ENCODE results near the gene RHOG.

The RHOG gene

GRCh38 chr11:3825473-3826154, 15.1 kb downstream of the RHOG start:
- Histone ChIP-seq H3K4ac (ENCODE audit: low read depth, low read length) (no peak overlapping the region), H3K27me3 (ENCODE audit: insufficient read depth, low read length, poor library complexity) (no peaks in the 10 kb centered on the region), H4K5ac (ENCODE audit: low read length) (no peak overlapping the region), H3K4me3 (ENCODE audit: low read length) (no peak overlapping the region), H3K9ac (ENCODE audit: low read length) (no peak overlapping the region), H3K23ac (ENCODE audit: low read length) (peak overlapping the region; percentile 1), H2AK5ac (ENCODE audit: low read length) (no peak overlapping the region), H4K8ac (ENCODE audit: low read depth, low read length) (no peak overlapping the region), H3K27ac (ENCODE audit: low read depth, low read length) (no peak overlapping the region), H2BK5ac (ENCODE audit: low read length) (no peak overlapping the region), H3K4me1 (ENCODE audit: control insufficient read depth, low read depth, low read length) (peaks cover 4% of the 10 kb centered on the region), H3K36me3 (ENCODE audit: control insufficient read depth, insufficient read depth, low read length) (peaks cover 10% of the 10 kb centered on the region), H2BK120ac (ENCODE audit: low read depth, low read length) (no peak overlapping the region), H3K4me2 (ENCODE audit: low read length) (no peak overlapping the region), H3K79me2 (ENCODE audit: control insufficient read depth, insufficient read depth, low read length) (no peaks in the 10 kb centered on the region), H3K56ac (ENCODE audit: low read length) (peak overlapping the region; percentile 9), H3K79me1 (ENCODE audit: low read length) (no peaks in the 10 kb centered on the region), H3K18ac (ENCODE audit: low read length) (no peak overlapping the region), H2BK15ac (replicated peaks; ENCODE audit: low read depth) (no peak overlapping the region)
- DNase-seq, result no peak
- WGBS (ENCODE audit: extremely low coverage, insufficient coverage, low lambda C conversion rate), result no CpG with 5 or more reads among the region's 8 CpGs

DNA sequence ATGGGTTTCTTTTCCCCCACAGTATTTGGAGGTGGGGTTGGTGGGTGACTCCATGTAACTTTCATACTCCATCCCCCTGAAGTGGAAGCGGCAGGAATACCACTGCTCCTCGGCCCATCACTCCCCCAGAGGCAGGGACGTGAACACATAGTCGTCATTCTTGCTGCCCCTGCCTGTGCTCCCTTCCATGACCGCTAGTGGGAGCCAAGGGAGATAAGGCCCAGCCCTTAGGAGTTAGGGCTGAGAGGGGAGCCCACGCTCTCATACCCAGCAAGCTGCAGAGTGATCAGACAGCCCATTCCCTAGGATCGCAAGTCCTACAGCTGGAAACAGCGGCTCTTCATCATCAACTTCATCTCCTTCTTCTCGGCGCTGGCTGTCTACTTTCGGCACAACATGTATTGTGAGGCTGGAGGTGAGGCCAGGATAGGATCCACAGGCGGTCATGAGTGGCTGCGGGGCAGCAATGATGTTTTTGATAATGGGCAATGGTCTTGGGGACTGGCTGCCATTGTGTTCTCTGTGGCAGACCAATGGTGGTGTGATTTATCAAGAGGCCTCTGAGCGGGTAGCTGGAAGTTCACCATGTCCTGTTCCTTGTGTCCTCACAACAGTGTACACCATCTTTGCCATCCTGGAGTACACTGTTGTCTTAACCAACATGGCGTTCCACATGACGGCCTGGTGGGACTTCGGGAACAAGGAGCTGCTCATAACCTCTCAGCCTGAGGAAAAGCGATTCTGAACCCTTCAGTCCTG, 15.9 kb downstream of the RHOG start:
- no peak overlapping the region for H3K4me2 ChIP-seq (ENCODE audit: low read length)
- H4K8ac ChIP-seq (ENCODE audit: low read depth, low read length), result no peak overlapping the region
- peaks cover 10% of the 10 kb centered on the region for H3K36me3 ChIP-seq (ENCODE audit: control insufficient read depth, insufficient read depth, low read length)
- no peak overlapping the region for H3K9ac ChIP-seq (ENCODE audit: low read length)
- no peaks in the 10 kb centered on the region for H3K79me1 ChIP-seq (ENCODE audit: low read length)
- no peaks in the 10 kb centered on the region for H3K27me3 ChIP-seq (ENCODE audit: insufficient read depth, low read length, poor library complexity)
- H3K4me1 ChIP-seq (ENCODE audit: control insufficient read depth, low read depth, low read length), result peaks cover 4% of the 10 kb centered on the region
- peak overlapping the region; percentile 1 for H3K23ac ChIP-seq (ENCODE audit: low read length)
- H3K56ac ChIP-seq (ENCODE audit: low read length), result peak overlapping the region; percentile 57
- no peak overlapping the region for H3K4me3 ChIP-seq (ENCODE audit: low read length)
- no peak overlapping the region for H2BK15ac ChIP-seq (replicated peaks; ENCODE audit: low read depth)
- H3K27ac ChIP-seq (ENCODE audit: low read depth, low read length), result no peak overlapping the region
- H2BK120ac ChIP-seq (ENCODE audit: low read depth, low read length), result no peak overlapping the region
- H3K18ac ChIP-seq (ENCODE audit: low read length), result no peak overlapping the region
- no peak overlapping the region for H2AK5ac ChIP-seq (ENCODE audit: low read length)
- no peak overlapping the region for H4K5ac ChIP-seq (ENCODE audit: low read length)
- peak; percentile 95 for DNase-seq
- no CpG with 5 or more reads among the region's 18 CpGs for WGBS (ENCODE audit: extremely low coverage, insufficient coverage, low lambda C conversion rate)
- no peaks in the 10 kb centered on the region for H3K79me2 ChIP-seq (ENCODE audit: control insufficient read depth, insufficient read depth, low read length)
- no peak overlapping the region for H3K4ac ChIP-seq (ENCODE audit: low read depth, low read length)
- no peak overlapping the region for H2BK5ac ChIP-seq (ENCODE audit: low read length)

GRCh38 chr11:3823762-3824506, 16.8 kb downstream of the RHOG start:
- Histone ChIP-seq H2BK120ac (ENCODE audit: low read depth, low read length) (no peak overlapping the region), H3K27ac (ENCODE audit: low read depth, low read length) (no peak overlapping the region), H3K23ac (ENCODE audit: low read length) (no peak overlapping the region), H2BK5ac (ENCODE audit: low read length) (no peak overlapping the region), H4K5ac (ENCODE audit: low read length) (no peak overlapping the region), H3K4me1 (ENCODE audit: control insufficient read depth, low read depth, low read length) (peaks cover 4% of the 10 kb centered on the region), H3K56ac (ENCODE audit: low read length) (no peak overlapping the region), H2BK15ac (replicated peaks; ENCODE audit: low read depth) (no peak overlapping the region), H3K36me3 (ENCODE audit: control insufficient read depth, insufficient read depth, low read length) (peaks cover 10% of the 10 kb centered on the region), H3K9ac (ENCODE audit: low read length) (no peak overlapping the region), H4K8ac (ENCODE audit: low read depth, low read length) (no peak overlapping the region), H3K4ac (ENCODE audit: low read depth, low read length) (no peak overlapping the region), H3K4me2 (ENCODE audit: low read length) (no peak overlapping the region), H2AK5ac (ENCODE audit: low read length) (no peak overlapping the region), H3K18ac (ENCODE audit: low read length) (no peak overlapping the region), H3K79me2 (ENCODE audit: control insufficient read depth, insufficient read depth, low read length) (no peaks in the 10 kb centered on the region), H3K4me3 (ENCODE audit: low read length) (no peak overlapping the region), H3K79me1 (ENCODE audit: low read length) (no peaks in the 10 kb centered on the region), H3K27me3 (ENCODE audit: insufficient read depth, low read length, poor library complexity) (no peaks in the 10 kb centered on the region)
- WGBS (ENCODE audit: extremely low coverage, insufficient coverage, low lambda C conversion rate), result no CpG with 5 or more reads among the region's 30 CpGs
- DNase-seq, result no peak

DNA sequence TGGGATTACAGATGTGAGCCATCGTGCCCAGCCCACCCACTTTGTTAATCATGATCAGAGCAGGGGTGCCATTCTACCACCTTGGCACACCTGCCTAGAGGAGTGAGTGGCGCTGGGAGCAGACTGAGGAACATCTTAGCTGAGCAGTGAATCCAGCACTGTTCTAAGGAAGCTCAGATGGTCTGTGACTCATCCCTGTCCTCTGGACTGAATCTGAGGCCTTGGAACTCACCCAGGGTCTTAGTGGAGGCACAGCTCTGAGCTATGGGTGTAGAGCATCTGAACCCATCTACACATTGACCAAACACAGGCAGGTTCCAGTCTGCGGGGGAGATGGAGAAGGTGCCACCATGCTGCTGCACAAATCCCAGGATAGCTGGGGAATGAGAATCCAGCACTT, 17.5 kb downstream of the RHOG start:
- no CpG with 5 or more reads among the region's 3 CpGs for WGBS (ENCODE audit: extremely low coverage, insufficient coverage, low lambda C conversion rate)
- H3K9ac ChIP-seq (ENCODE audit: low read length), result no peak overlapping the region
- peaks cover 10% of the 10 kb centered on the region for H3K36me3 ChIP-seq (ENCODE audit: control insufficient read depth, insufficient read depth, low read length)
- no peak overlapping the region for H4K5ac ChIP-seq (ENCODE audit: low read length)
- H2AK5ac ChIP-seq (ENCODE audit: low read length), result no peak overlapping the region
- H3K4ac ChIP-seq (ENCODE audit: low read depth, low read length), result no peak overlapping the region
- no peak overlapping the region for H2BK15ac ChIP-seq (replicated peaks; ENCODE audit: low read depth)
- H3K23ac ChIP-seq (ENCODE audit: low read length), result no peak overlapping the region
- peaks cover 4% of the 10 kb centered on the region for H3K4me1 ChIP-seq (ENCODE audit: control insufficient read depth, low read depth, low read length)
- no peaks in the 10 kb centered on the region for H3K27me3 ChIP-seq (ENCODE audit: insufficient read depth, low read length, poor library complexity)
- H3K4me3 ChIP-seq (ENCODE audit: low read length), result no peak overlapping the region
- no peak overlapping the region for H3K18ac ChIP-seq (ENCODE audit: low read length)
- H3K56ac ChIP-seq (ENCODE audit: low read length), result no peak overlapping the region
- no peak overlapping the region for H4K8ac ChIP-seq (ENCODE audit: low read depth, low read length)
- H3K79me2 ChIP-seq (ENCODE audit: control insufficient read depth, insufficient read depth, low read length), result no peaks in the 10 kb centered on the region
- H2BK120ac ChIP-seq (ENCODE audit: low read depth, low read length), result no peak overlapping the region
- no peak overlapping the region for H2BK5ac ChIP-seq (ENCODE audit: low read length)
- H3K79me1 ChIP-seq (ENCODE audit: low read length), result no peaks in the 10 kb centered on the region
- no peak overlapping the region for H3K4me2 ChIP-seq (ENCODE audit: low read length)
- no peak overlapping the region for H3K27ac ChIP-seq (ENCODE audit: low read depth, low read length)
- no peak for DNase-seq

DNA sequence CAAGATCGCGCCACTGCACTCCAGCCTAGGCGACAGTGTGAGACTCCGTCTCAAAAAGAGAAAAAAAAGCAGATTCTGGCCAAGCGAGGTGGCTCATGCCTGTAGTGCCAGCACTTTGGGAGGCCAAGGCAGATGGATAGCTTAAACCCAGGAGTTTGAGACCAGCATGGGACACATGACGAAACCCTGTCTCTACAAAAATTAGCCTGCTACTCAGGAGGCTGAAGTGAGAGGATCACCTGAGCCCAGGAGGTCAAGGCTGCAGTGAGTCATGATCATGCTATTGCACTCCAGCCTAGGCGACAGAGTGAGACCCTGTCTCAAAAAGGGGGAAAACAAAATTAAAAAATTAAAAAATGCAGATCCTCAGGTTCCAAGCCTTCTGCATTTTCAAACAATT, 18.4 kb downstream of the RHOG start:
- H4K5ac ChIP-seq (ENCODE audit: low read length), result no peak overlapping the region
- no peak overlapping the region for H3K4ac ChIP-seq (ENCODE audit: low read depth, low read length)
- H3K9ac ChIP-seq (ENCODE audit: low read length), result no peak overlapping the region
- no peaks in the 10 kb centered on the region for H3K79me2 ChIP-seq (ENCODE audit: control insufficient read depth, insufficient read depth, low read length)
- no peak overlapping the region for H2BK5ac ChIP-seq (ENCODE audit: low read length)
- no peak overlapping the region for H3K18ac ChIP-seq (ENCODE audit: low read length)
- H3K4me2 ChIP-seq (ENCODE audit: low read length), result no peak overlapping the region
- DNase-seq, result no peak
- H2BK15ac ChIP-seq (replicated peaks; ENCODE audit: low read depth), result no peak overlapping the region
- no peak overlapping the region for H2BK120ac ChIP-seq (ENCODE audit: low read depth, low read length)
- no peak overlapping the region for H3K4me3 ChIP-seq (ENCODE audit: low read length)
- peaks cover 4% of the 10 kb centered on the region for H3K4me1 ChIP-seq (ENCODE audit: control insufficient read depth, low read depth, low read length)
- WGBS (ENCODE audit: extremely low coverage, insufficient coverage, low lambda C conversion rate), result no CpG with 5 or more reads among the region's 7 CpGs
- H2AK5ac ChIP-seq (ENCODE audit: low read length), result no peak overlapping the region
- no peaks in the 10 kb centered on the region for H3K27me3 ChIP-seq (ENCODE audit: insufficient read depth, low read length, poor library complexity)
- H3K27ac ChIP-seq (ENCODE audit: low read depth, low read length), result no peak overlapping the region
- H3K79me1 ChIP-seq (ENCODE audit: low read length), result no peaks in the 10 kb centered on the region
- peaks cover 4% of the 10 kb centered on the region for H3K36me3 ChIP-seq (ENCODE audit: control insufficient read depth, insufficient read depth, low read length)
- H4K8ac ChIP-seq (ENCODE audit: low read depth, low read length), result no peak overlapping the region
- H3K23ac ChIP-seq (ENCODE audit: low read length), result no peak overlapping the region
- no peak overlapping the region for H3K56ac ChIP-seq (ENCODE audit: low read length)

Data from mesendoderm (in vitro differentiated cells).